Stimulated activated CD8-positive, alpha-beta memory T cell treated with anti-CD3 and anti-CD28 coated beads, Interleukin-4, amount 100 ng/mL, for 48 hours (primary cell): Measurements from ENCODE around the gene COL25A1.

Source experiments
- DNase-seq: peaks from one replicate; pipeline ENCODE4 v3.0.0-alpha.2; 2020

Gene COL25A1

DNA sequence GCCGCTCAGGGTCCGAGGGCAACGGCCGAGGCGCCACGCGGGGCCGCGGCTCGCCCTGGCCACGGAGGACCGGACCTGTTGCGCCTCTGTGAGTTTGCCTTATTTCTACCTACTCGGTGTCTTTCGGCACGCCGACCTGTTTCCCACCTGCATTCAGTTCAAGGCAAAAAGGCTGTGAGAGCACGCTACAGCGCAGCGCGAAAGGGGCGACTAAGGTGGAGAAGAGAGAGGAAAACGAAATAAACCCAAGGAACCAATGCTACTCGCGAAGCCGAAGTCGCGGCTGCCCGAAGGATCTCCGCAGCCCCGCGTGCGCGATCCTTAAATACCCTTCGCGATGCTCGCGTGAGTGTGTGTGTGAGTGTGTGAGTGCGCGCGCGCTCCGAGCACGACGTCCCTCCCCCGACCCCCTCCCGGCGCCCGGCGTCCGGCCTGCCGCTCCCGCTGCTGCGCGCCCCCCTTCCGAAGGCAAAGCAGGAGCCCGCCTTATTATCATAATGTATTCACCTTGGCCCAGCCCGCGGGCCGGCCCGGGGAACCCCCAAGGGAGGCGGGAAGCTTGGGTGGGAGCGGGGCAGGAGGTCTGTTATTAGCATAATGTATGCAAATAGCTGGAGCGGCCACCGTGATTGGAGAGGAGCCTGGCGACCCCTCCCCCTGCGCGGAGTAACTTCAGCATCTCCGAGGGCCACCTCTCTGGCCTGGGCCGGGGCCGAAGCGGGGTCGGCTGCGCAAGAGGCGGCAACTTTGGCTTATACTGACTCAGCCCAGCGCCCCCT, at the start of gene COL25A1:
COL25A1 (minus strand) TSS at position 298 of the 779 bp plus-strand sequence.
- DNase-seq: peak; percentile 53

DNA sequence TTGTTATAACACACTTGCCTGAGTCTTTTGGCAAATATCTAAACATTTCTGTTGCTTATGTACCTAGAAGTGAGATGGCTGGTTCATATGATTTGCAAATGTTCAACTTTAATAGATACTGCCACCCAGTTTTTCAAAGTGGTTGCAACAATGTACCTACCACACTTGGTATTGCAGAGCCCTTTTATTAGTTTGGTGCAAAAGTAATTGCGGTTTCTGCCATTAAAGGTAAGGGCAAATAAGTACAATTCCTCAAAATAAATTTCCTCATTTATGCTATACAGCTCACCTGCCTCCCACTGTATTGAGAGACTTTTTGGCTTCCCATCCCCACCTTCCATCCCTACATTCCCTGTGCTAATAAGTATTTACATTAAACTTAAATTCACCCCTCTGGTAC, 47.7 kb upstream of the COL25A1 start:
- DNase-seq: no peak

DNA sequence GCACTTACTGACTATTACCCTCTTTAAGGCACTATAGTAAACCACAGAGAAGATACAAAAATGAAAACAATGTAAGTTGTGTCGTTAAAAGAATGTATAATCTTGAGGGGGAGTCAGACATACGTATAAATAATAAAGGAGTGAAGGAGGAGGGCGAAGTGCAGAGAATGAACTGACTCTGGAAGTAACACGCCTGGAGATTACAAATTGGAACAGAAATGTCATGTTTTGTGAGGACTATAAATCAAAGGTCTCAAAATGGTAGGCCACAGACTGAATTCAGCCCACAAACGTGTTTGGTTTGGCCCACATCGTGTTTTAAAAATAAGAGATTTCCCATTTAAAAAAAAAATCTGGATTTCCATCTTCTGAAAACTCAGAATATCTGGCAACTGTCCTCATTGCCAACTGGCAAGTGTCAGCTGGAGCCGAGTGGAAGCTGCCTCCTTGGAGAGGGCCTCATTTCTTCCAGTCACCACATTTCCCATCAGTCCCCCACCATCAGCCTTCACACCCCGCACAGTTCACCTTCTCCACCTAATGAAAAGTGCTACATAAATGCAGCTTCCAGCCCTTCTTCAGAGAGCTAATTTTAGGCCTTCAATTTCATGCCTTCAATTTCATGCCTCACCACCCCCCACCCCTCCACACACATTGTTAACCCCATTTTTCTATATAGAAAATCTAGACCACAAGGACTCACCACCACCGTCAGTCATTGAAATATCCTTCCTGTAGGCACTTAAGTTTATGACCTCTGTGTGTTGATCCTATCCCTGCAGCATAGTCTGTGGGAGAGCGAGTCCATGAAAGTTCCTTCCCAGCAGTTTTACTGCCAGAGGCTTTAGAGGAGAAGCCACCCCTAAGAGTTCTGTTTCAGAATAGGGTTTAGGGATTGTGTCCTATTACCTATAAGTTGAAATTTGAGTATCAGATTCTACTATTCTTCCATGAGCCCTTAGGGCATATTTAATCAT, 32.0 kb upstream of the COL25A1 start:
- DNase-seq: no peak

DNA sequence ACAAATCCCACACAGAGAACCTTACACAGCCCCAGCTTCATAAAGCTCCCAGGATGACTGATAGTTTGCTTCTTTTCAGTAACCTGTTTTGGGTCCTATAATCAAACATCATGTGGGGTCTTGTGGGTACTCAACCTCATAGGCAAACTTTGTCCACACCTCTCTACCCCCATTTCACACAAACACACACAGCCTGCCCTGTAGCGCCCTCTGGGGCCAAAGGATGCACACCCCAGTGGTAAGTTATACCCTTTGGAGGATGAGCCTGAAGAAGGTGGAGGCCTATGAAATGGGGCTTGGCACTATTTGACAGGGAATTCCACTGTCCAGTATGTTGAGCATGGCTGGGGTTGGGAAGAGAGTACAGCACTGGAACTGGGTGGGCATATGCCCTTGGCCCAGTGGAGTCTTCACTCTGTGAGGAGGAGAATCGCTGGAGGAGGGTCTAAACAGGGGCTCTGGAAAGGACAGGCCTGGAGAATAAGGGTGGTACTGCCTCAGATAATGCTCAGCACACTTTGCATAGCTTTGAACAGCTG, 30.5 kb upstream of the COL25A1 start:
- peak; percentile 49 for DNase-seq

DNA sequence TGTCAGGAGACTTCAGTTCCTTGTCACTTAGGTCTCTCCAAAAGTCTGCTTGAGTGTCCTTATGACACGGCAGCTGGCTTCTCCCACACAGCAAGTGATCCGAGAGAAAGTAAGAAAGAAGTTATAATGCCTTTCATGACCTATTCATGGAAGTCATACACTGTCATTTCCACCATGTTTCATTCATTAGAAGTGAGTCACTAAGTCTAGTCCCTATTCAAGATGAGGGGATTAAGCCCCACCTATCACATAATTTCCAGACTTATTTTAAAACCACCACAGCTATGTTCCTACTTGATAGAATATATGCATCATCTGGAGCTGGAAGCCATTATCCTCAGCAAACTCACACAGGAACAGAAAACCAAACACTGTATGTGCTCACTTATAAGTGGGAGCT, 25.2 kb upstream of the COL25A1 start:
- no peak for DNase-seq

DNA sequence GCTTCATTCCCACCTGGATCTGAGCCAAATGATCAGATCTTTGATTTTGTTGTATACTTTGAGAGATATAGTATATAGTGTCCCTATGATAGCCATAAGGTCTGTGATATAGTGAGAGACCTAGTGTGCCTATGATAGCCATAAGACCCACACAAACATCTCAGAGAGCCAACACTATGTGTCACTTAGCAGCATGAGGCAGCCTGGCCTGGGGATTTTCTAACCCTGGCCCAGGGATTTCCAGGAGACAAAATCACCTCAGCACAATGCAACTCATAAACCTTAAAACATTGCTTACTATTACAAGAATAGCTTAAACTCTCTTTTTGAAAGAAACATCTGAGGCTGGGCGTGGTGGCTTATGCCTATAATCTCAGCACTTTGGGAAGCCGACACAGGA, 23.2 kb upstream of the COL25A1 start:
- no peak for DNase-seq

DNA sequence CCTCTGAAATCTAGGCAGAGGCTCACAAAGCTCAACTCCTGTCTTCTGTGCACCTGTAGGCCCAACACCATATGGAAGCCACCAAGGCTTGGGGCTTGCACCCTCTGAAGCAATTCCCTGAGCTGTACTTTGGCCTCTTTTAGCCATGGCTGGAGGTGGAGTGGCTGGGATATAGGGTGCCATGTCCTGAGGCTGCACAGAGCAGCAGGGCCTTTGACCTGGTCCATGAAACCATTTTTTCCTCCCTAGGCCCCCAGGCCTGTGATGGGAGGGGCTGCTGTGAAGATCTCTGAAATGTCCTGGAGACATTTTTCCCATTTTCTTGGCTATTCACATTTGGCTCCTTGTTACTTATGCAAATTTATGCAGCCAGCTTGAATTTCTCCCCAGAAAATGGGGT, 20.9 kb upstream of the COL25A1 start:
- DNase-seq: no peak

DNA sequence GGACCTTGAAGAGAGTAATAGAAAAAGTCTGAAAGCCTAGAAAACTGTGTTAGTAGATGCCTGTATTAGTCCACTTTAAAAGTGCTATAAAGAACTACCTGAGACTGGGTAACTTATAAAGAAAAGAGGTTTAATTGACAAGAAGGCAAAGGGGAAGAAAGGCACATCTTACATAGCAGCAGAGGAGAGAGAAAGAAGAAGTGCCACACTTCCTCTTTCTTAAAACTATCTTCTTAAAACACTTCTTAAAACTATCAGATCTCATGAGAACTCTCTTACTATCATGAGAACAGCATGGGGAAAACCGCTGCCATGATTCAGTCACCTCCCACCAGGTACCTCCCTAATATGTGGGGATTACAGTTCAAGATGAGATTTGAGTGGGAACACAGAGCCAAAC, 18.8 kb upstream of the COL25A1 start:
- DNase-seq: no peak

DNA sequence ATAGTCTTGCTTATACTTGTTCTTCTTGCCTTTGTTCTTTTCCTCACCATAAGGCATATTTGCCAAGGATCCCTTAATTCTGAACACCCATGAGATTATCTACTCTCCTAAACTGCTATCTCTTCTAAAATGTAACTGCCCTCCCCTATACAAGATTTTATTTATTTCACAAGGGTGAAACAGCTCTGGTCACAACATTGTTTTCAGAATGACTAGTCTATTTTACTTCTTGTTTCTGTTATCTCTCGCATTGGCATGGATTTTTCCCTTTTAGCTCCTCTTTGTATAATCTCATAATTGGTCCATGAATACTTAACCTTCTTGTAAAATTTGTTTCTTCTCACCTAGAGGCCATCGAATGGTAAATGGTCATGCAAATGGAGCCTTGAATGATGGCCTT, 17.2 kb upstream of the COL25A1 start:
- DNase-seq: no peak

DNA sequence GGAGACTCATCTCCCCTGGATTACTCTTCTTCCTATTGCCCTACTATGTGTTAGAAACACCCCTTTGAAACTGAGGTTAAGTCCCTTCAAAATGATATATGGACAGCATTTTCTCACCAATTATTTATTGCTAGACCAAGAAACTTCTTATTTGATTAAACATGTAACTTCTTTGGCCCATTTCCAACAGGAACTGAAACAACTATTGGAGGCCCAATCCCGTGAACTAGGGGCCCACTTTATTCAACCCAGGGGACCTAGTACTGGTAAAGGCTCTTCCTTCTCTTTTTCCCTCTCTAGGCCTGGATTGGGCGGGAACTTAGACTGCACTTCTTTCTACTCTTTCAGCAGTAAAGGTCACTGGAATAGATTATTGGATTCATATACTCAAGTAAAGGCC, 16.7 kb upstream of the COL25A1 start:
- no peak for DNase-seq

DNA sequence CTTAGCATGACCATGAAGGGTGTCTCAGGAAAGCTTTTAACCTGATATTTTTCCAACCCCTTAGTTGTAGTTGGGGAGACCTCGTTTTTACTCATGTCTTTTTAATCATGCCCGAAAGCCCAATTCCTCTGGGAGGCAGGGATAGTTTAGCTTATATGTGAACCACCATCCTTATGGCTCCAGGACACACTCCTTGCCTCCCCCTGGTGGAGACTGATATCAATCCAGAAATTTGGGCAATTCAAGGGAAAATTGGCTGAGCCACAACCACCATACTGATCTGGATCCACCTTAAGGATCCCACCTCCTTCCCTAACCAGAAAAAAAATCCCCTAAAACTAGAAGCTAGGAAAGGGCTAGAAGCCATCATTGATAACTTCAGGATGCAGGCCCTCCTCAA, 13.4 kb upstream of the COL25A1 start:
- DNase-seq: no peak

DNA sequence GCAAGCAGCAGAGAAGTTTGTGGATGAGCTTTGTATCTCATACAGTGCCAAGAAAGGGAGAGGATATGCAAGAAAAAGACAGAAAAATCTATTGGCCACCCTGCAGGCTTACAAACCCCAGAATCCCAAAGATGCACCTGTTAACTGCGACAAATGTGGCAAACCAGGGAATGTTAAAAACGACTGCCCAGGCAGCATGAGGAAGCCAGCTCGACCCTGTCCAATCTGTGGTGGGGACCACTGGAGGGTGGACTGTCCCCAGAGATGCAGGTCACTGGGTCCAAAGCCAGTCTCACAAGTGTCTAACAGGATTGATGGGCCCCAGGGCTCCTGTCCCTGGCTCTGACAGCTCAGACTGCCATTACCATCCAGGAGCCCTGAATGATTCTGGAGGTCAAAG, 12.9 kb upstream of the COL25A1 start:
- no peak for DNase-seq

DNA sequence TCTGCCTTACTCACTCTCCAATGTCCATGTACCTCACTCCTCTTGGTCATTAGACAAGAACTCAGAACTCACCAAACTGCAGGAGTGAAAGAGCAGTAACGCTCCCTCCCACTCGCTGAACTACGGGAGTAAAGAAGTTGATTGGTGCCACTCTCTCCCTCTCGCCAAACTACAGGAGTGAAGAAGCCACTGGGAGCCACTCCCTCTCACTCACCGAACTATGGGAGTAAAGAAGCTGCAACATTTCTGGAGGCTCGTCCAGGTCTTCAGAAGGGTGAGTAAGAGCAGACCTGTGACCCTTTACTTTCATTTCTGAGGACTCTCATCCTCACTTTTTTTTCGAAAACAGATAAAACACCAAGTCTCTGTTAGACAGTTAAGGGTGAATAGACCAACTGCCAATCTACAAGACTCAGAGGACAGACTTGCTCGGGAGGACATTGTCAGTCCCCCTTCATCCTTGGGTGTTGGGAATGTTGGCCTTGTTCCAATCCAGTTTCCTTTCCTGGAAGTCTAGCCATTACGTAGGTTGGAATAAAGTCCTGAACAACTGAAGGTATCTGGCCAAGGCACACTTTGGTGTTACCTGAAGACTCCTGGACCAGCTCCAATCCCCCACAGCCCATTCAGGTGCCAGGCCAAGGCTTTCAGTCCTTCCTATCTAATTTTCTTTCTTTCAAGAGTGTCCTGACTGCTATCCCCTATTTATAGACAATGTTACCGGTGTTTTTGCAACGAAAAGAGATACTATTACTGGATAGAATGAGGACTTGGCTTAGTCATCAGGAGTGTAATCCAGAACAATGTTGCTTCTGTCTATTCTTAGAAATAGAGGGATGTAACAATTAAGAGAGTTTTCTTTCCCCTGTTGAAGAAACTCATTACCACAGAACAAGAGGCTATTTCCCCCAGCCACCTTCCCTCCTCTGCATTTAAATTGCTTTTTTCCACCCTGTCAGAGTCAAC, 11.0 kb upstream of the COL25A1 start:
- DNase-seq: no peak

DNA sequence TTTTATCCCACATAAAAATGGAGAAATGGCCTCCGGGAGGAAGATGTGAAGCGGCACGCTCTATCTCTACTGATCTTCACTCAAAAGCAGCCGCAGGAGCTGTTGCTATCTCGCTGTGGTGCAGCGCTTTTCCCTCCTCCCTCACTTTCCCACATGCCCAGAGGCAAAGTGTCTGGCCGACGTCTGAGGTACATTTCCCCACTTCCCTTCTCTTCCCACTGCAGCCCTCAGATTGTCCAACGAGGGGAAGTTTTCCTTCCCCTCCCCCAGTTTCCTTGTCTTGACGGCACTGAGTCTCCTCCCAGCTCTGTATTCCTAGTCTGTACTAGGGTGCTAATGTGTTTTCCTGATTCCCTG, 660 bp upstream of the COL25A1 start:
- DNase-seq: no peak

DNA sequence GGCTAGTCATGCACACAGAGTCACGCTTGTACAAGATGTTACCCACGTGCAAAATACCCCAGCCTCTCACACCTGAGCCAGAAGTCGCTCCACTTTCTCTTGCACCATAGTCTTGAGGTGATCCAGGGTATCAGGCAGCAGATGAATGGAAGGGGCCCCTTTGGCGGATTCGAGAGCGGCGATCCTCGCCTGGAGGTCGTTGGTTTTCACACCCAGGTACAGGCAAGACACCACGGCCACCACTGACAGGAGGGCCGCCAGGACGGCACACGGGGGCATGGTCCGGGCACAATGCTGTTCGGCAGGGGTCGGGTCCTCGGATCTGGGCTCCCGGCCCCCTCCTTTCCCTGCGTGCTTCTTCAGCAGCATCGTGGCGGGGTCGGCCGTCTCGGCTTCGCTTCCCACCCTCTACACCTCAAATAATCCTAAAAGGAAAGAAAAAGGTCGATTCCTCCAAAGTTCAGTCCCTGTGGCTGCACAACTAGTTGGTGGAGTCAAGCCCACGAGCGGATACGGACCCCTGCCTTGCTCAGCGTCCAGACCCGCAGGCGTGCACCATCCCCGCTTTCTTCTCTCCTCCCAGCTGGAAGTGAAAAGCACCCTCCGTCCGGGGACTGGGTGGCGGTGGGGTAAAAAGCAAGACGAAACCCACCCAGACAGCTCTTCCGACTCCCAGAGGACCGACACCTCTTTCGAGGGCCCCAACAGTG, 652 bp downstream of the COL25A1 start:
- DNase-seq: peak; percentile 23

DNA sequence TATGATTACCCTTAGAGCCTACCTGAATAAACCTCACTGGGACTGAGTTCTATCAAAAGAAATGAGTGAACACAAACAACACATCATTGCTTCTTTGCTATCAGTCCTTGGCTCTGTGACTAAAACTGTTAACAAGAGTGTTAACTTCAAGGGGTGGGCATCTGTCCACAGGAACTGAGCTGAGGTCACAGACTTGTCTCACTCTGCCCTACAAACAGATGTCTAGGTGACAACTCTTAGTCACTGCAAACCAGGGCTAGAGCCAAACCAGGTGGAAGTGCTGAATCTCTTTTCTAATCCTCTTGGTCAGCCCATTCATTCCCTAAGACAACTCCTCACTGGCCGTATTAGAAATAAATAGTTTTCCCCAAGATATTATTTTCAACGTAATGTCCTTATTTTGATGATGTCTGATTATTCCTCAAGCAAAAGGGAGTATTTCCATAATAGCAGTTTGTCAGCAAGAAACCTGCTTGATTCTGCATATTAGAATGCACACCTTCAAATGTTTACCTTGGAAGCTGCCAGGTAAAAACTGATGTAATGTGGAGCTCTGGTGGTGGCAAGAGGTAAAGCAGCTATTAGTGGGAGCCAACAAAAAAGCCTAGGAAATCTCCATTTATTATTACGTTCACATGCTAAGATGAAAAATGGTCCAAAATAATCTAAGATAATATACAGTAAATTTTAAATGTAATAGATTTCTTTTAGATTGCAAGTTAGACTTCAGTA, 4.0 kb downstream of the COL25A1 start:
- DNase-seq: no peak

DNA sequence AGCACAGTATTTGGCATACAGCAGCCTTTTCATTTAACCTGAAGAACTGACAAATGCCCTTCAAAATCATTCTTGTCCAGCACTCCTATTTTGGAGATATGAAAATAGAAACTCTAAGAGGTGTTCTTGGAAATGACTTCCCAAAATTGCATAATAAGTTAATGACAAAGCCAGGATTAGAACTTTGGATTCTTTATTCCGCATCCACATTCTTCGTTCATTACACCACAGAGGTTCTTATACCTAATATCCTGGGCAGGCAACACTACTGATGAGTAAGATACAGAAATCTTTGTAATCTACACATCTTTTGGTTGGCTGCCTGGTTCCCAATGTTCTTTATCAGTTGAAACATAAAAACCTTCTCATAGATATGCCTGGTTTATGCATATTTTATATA, 5.9 kb downstream of the COL25A1 start:
- DNase-seq: no peak

DNA sequence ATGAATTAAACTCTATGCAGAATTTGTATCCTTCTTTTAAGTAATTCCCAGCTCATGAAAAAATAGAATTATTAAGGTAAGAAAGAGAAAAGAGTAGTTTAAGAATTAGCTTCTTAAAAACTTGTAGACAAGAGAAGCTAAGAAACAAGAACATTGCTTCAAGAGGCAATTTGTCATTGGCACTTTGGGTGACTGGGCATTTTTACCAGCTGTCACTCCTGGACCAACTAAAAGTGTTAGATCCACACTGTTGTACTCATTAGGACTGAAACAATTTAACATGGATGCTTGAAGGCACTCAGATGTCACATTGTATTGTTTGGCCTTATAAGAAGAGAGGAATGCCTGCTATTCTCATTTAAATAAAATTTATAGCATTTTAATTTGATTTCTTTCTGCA, 7.4 kb downstream of the COL25A1 start:
- no peak for DNase-seq

DNA sequence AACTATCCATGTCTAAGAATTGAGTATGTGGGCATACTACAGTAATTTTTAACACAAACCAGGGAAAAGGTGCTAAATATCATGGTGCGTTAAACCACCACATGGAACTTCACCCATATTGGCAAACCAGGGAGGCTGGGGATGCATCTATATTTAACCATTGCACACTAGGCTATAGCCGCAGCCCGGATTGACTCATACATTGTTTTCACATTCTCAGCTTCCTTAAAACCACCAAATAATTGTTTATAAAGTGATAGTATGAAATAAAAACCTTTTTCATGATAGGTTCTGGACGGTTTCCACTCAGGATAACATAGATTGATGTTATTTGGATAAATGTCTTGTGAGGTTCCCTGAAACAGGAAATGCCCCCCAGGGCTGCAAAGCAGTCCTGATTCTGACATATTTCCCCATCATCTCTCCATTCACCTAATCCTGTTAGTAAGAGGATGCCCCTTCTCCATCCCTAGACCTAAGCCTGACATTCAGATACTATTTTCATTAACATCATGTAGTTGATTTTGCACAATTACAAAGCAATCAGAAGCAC, 7.9 kb downstream of the COL25A1 start:
- DNase-seq: no peak

DNA sequence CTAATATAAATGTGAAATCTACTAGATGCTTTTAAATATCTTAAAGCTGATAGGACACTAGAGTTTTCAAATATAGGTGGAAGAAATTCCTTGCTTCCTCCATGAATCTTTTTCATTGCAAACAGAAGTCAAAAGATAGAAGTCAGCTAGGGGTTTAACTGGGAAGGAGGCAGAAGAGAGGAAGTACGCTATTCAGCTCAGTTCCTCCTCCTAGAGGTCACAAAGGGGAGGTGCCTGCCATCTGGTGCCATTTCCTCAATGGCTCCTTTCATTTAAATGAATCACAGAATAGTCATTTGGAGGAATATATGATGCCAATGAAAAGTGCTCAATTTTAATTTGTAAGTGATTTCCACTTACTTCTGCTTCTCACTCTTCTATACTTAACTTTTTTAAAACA, 8.5 kb downstream of the COL25A1 start:
- peak; percentile 40 for DNase-seq

DNA sequence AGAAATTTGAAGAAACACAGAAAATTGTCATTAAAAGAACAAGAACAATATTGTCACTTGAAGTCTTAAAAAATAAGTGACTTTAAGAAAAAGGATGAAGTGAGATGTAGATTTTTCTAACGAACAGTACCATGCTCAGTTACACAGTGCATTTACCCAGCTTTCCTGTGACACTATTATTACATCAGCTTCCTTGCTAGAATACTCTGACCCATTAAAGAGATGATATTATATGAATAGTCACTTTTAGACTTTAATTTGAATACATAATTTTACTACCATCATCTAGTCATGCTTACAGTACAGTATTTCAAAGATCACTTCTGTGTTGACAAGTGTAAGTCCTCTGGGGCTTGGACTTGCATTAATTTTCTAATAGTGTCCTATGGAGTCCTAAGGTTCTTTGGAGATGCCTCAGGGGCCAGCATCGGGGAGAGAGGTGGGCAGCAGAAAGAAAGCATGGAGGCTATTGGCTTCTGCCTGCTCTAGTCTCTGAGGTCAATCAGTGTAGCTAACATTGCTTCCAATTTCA, 10.7 kb downstream of the COL25A1 start:
- DNase-seq: no peak
